T-helper 1 cell treated with Interleukin-12 subunit alpha and Interleukin-12 subunit beta and Interleukin-4 antibody, amounts not matched to agents 30 ng/mL and 1 ng/mL, for 36 hours (primary cell): ENCODE measurements around the gene NECTIN1. TPM values are rescaled to one million over a fixed set of nuclear protein-coding genes. Genes with fewer than 3 reads are reported as not detected.

Experiments used
- intact Hi-C: fragments of 100-400 bp; cut with micrococcal nuclease; formaldehyde crosslinking; loops from one replicate; pipeline ENCODE4 v1.15.1; 2024
- total RNA-seq: library from RNA; stranded (reverse); gene quantifications from 2 replicates; pipeline ENCODE4 v1.2.3, GENCODE V29; 2022

NECTIN1 gene
- total RNA-seq, 1 donor from 2014 or later = 0.91 TPM

DNA sequence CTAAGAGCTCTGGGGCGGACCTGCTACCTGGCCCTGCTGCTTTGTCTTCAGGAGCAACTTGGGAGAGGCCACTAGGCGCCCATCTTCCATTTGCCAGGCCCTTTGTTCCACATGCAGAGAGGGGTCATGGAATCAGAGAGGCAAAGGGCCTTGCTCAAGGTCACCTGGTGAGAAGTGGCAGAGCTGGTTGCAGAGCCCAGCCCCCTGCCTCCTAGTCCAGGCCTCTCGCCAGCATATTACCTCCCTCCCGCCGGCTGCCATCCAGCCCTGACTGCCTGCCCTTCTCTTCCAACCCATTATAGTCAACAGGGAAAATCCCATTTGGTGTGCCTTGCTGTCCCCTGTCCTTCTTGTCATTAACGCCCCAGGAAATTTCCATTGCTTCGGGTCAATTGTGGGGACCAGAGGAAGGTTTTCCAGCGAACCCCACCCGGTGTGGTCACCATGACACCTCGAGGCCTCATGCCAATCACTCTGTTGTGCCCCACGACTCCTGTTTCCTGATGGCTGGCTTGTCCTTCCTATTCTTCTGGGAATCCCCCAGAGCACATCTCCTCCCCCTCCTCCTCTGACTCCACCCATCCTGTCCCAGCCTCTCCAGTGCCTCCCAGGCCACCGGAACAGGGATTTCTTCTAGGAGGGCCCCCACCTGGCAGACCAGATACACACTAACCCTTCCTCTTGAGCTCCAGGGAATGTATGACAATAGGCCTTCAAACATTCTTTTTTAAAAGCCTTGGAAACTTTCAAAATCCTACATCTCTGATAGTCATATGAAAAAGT is 77.0 kb downstream of the NECTIN1 start:
- intact Hi-C loops = no loop called here

DNA sequence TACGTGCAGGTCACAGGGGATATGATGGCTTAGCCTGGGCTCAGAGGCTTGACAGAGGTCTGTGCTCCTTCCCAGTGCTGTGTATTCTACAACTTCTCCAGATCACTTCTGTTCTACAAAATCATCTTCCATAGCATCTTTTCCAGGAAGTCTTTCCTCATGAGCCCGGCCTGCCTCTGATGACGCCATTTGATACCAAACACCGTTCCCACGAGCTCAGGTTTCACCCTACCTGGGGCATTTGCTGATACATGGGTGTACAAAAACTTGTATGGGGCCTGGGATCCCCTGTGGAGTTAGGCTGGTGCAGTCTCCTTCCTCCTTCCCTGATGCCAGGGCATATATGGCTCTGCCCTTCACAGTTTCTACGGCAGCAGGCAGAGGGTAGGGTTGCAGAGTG is 78.7 kb downstream of the NECTIN1 start:
- intact Hi-C loops = no loop called here

DNA sequence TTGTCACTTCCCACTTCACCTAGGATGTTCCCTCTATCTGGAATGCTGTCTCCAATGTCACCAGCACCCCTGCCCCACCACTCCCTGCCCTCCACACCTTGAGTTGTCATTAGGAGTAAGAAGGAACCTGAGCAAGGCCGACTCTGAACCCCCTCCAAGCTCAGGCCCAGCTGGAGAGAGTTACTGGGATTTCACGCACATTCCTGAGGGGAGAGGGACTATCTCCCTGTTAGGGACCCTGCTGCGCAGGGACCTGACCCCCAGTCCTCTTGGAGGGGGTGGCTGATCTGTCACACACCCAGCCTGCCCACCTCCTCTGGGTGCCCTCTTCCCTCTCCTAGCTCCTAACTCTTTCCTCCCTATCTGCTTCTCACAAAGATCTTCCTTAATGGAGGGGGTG is 81.7 kb downstream of the NECTIN1 start:
- intact Hi-C loops = no loop called here

DNA sequence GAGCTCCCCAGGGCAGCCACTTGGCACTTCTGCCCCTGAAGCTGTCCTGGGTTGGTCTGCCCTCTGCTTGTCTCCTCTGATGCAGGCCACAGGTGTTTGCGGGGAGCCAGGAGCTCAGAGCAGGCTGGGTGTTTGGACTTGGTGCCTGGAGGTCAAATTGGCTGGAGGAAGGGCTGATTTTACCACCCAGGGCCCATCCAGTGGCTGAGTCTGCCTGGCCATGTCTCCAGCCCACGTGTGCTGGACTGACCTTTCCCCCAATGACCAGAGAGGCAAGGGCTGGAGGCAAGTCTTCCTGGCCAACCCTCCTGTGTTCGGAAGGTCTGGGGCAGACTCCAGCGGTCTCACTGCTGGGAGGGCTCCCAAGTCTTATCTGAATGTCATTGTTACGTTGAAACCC is 84.0 kb downstream of the NECTIN1 start:
- intact Hi-C loops = no loop called here

DNA sequence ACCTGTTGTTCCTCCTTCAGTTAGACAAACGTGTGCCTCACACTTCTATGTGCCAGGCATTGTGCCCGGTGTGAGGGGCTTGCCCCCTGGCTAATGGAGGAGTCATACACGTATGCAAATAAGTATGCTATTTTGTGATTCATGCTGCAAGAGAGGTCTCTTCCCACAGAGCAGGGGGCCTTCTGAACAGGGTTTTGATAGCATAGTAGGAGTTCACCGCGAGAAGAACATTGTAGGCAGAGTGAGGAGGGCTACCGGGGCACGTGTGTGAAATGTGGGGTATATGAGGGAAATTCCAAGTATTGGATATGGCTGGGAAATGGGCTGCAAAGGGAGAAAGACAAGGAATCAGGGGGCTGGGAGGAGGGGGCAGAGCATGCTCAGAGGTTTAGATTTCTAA is 84.5 kb downstream of the NECTIN1 start:
- intact Hi-C loops = no loop called here

DNA sequence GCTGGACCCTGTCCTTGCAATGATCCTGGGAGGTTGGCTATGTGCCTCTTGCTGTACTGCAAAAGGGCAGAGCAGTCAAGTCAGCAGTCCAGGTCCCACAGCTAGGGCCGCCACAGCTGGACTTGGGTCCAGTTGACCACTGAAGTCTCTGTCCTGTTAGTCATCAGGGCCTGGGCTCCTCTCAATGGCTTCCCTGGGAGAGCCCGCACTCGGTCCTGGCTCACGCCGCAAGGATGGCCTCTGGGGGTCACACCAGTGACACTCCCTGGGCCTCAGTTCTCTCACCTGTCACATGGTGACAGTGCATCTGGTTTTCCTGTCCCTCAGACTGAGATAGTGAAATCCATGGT is 85.1 kb downstream of the NECTIN1 start:
- intact Hi-C loops = no loop called here

DNA sequence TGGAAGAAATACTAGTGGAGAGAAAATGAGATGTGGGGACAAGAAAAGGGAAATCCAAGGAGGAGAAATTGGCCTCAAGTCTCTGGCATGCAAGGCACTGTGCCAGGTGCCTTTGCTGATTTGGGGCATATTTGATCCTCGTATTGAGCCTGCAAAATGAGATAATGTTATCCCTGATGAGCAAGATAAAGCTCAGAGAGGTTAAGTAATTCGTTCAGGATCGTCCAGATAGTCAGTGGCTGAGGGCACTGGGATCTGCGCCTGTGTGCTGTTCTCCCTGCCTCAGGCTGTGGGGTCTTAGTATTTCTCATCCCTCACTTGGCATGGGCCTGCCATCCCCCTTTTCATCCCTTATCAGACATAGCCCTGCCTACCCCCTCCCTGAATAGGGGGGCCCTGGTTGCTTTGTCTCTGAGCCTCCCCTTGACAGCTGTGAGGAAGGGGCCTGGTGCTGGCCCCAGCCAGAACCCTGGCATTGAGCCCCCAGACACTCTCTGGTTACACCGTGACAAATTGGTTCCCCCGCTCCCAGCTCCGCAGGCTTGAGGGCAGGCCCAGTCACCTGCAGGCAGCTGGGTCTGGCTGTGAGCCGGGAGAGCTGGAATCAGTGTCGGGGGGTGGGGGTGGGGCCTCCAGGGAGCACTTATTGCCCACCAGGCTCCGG is 85.7 kb downstream of the NECTIN1 start:
- intact Hi-C loops = no loop called here

DNA sequence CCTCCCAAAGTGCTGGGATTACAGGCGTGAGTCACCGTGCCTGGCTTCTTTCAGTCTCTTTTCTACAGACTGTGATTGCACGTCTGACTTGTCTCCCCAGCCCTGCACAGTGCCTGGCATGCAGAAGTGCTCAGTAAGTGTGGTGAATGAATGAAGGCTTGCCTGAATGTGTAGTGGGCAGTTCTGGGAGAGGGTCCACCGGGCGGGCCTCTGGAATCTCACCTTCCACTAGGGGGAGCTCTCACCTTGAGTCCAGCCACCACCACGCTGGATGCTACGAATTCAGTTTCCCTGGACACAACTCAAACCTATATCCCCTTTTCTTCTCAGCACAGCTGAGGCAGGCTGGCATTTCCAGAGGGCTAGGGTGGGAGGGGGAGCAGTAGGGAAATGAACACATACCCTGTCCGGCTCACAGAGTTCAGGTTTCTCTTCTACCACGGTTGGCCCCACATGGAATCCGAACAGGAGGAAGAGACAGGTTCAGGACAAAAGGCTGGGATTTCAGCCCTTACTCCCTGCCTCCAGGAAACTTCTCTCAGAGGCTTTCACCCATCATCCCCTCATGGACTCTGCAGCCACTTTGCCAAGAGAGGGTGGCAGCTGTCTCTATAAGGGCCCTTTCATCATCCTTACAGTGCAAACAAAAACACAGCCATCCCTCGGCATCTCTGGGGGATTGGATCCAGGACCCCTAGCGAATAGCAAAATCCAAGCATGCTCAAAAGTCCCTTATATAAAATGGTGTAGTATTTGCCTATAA is 86.8 kb downstream of the NECTIN1 start:
- intact Hi-C loops = loop anchor here (1.0 kb wide), 2 partner anchors 87 to 466 kb away; partner anchors contain the start of gene NECTIN1

DNA sequence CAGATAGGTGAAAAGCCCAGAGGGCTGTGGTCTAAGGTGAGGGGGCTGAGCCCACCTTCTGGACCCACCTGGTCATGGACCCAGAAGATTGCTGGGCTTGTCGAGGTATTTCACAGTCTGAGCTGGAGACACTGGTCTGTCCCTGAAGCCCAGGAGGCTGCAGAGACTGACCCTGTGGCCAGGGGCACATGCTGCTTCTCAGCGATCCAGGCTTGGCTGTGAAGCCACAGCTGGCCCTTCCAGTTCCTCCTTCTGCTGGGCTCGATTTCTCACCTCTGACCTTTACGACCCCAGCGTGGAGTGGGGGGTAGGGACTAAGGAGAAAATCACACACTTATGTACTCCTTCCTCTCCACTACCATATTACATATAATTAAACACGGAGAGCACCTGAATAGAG is 88.5 kb downstream of the NECTIN1 start:
- intact Hi-C loops = no loop called here

DNA sequence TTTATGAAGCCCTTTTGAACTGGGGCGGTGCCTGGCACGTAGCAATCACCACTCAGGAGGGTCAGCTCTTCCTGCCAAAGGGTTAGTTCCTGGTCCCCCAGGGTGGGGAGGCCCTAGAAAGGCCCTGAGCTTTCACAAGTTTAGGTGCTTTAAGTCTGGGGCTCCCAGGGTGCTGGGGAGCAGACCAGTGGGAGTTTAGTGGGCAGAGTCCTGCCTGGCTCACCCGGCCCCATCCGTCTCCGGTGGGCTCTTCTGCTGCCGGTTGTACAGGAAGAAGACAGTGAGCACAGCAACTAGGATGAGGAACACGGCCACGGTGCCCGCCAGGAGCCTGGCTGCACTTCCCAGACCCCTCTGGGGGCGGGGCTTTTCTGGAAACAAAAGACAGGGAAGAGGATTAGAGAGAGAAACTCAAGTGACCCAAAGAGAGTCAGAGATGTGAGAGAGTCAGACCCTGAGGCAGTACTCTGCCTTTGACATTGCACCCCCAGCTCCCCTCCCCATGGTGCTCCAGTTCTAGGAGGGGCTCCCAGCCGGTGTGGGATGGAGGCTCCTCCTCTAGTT is 89.3 kb downstream of the NECTIN1 start:
- intact Hi-C loops = no loop called here

DNA sequence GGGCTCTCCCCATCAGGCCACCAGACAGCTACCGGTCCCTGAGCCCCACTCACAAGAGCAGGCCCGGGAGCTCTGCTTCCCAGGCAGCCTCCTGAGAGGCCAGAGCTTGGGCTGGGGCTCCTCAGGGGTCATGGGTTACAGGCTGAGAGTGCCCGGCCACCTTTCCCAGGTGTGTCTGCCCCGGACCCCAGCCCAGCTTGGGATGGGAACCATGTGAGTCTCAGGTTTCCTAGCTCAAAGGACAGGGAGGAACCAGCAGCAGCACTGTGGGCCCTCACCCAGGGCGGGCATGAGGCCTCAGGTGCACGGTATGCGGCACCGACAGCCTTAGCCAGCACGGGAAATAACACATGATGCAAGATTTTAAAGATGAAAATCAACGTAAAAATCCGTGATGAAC is 90.1 kb downstream of the NECTIN1 start:
- intact Hi-C loops = no loop called here

DNA sequence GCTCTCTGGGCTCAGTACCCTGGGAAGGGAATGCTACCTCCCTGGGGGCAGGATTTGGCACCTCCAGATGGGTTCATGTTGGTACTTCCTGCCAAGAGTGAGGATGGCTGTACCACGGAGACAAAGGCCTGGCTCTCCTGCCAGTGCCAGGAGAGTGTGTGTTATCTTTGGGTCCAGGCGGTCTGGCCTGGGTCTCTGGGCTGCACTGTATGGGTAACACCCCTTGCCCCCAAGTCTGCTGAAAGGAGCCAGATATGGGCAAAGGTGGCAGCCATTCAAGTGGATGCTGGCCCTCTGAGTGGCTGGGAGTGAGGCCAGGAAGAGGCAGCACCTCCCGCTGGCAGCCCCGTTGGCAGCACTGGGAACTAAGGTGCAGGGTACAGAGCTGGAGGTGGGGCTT is 91.5 kb downstream of the NECTIN1 start:
- intact Hi-C loops = no loop called here

DNA sequence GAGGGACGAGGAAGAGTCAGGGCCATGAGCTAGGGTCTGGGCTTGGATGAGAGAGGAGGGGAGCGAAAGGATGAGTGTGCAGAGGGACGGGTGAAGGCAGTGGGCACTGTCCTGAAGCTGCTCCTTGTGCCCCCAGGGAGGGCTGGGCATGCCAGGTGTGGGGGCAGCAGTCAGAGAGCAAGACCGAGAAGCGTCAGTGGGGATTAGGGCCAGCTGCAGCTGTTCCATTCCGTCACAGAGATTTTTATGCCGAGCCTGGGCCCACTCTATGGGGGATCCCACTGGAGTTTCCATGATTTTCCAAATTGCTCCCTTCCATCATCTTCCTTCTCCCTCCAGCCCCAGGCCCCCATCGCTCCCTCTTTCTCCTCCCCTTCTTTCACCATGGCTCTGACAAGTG is 93.2 kb downstream of the NECTIN1 start:
- intact Hi-C loops = no loop called here

DNA sequence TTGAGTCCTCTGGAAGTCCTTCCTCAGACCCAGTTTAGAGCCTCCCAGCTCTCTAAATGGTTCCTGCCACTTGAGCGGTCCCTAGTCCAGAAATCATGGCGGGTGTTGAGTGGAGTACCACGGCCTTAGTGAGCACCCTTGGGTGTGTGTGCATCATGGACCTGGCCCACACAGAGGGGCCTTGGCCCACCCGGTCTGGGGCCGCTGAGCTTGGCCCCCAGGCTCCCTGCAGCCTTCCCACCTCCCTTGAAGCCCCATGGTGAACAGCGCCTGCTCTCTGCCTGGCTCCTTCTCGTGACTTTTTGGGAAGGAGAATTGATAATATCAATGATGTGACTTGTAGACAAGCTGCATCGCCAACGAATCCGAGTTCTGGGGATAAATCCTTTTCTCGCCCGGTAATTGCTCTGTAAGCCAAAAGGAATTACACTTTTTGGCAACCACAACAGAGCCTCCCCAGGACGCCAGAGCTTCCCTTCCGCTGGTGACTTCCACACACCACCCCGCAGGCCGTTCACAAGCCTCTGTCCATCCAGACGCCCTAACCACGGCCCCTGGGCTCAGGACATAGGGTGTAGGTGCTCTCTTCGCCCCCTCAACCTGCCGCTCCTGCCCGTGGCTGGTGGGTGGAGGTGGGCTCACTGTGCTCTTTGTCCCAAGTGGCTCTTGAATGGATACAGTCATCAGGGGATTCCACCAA is 93.8 kb downstream of the NECTIN1 start:
- intact Hi-C loops = no loop called here

DNA sequence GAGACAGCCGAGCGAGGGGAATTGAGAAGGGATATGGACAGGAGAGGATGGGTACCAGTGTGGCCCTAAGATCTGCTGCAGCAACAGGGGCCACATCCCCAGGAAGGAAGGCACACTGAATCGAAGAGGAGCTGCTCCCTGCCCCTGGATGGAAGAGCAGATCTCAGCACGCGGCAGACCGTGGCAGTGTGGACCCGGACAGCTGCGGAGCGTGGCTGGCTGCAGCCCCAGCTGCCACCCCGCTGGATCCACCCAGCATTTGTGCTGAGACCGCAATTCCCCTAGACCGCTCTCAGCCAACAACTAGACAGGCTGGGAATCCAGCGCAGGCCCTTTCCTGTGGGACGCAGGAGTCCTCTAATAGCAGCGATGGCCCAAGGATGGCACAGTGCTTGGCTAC is 94.7 kb downstream of the NECTIN1 start:
- intact Hi-C loops = no loop called here

DNA sequence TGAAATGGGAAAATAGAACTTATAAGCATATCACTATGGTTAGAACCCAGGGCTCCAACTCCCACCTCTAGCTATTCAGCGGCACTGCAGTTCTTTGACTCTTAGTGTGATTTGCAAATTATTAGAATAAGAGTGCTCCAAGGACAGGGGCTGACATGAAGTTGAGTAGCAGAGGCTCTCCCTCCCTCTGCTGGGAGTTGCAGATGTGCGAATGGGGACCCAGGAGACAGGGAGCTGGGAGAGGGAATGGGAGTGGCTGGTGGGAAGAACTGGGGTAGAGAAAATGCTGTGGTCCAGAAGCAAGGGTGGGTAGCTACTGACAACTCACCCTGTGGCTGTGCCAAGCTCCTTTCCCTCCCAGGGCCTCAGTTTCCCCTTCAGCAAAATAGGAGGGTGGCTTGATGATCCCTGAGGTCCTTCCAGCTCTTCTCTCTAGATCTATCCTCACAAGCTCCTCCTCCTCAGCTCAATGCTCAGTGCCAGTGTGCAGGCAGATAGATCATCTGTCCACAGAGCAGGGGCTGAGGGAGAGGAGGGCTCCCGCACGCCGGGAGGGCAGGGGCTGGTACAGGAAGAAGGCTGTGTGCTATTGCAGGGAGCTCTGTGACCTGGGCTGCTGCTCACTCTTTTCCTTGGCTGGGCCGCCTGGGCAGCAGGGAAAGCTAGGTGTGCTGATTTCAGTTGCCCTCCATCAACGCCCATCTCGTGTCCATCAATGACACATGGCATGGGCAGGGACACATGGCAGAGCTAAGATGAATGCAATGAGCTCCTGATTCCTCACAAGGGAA is 99.0 kb downstream of the NECTIN1 start:
- intact Hi-C loops = no loop called here

DNA sequence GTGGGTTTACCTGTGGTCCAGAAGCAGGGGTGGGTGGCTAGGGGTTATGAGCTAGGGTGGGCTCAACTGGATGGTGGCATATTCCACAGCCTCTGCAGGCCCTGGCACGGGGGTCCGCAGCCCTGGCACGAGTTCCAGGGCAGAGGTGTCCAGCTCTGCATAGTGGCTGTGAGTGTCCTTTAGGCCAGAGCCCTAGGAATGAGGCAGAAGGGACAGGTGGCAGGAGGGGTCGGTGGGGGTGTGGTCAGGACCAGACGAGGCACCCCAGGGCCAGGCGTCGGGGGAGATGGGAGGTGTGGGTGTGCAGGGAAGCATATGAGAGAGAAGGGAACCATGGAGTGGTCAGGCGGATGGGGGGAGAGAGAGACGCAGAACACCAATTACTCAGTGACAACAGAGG is 99.9 kb downstream of the NECTIN1 start:
- intact Hi-C loops = no loop called here

DNA sequence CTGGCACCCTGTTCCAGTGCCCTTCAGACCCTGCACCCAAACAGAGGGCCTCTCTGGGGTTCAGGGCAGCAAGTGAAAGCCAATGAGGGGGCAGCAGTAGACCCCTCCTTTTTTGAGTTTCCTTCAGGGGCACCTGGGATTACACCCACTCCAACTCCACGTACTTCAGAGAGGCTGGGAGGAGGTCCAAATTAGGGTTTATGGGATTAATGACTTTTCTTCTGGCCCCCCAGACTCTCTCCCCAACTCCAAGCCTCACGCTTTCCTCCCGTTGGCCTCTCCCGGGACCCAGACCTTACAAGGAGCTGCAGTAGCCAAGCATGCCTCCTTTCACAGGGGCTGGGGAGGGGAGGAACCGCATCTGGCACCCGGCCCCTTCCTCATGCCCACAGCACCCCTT is 101.7 kb downstream of the NECTIN1 start:
- intact Hi-C loops = no loop called here

DNA sequence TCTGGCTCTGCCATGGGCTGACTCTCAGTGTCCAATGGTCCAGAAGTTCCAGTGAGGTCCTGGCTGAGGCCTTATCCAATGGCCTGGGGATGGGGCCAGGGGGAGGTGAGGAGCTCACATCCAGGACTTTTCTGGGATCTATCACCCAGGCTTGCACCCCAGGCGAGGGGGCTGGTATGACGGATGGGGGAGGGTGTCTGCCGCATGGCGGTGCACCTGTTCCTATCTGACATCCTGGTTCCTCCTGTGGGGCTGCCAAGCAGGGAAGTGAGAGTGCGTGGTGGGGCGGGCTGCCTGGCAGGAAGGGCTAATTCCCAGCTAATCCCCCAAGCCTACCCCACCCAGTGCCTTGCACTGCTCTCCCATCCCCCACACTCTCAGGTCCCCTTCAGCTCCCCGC is 102.1 kb downstream of the NECTIN1 start:
- intact Hi-C loops = no loop called here

DNA sequence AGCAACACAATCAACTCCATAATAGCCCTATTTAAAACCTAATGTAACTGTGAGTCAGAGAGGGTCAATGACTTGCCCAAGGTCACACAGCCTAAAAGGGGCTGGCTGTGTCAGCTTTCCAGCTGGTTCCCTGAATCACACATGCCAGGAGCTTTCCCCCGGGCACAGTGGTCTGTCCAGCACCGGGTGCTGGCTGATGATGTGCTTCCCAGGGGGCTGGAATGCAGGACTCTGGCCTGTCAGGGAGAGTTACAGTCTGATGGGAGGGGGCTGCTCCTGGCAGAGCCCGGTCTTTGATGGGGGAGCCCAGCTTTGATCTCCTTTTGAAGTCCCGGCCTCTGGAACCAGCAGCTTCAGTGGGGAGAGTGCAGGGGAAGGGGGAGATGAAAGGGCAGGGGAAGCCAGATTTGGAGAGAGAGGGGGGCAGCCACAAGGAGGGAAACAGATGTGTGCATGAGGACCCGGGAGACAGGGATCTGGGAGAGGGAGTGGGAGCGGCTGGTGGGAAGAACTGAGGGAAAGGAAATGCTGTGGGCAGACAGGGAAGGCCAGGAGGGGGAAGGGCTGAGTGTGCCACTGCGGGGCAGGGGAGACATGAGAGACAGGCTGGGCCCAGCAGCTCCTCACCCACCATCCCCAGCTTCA is 102.7 kb downstream of the NECTIN1 start:
- intact Hi-C loops = no loop called here
